ENCODE measurements around the gene MR1.
A peak's percentile ranks its signal among the peaks of the same experiment; 100 is the strongest.

MR1 gene

GRCh38 chr1:181086091-181086490 lies 52.3 kb downstream of the MR1 start:
- Histone ChIP-seq H3K9me3 (ENCODE audit: control insufficient read depth, insufficient read depth, low read depth, low read length) (no peaks in the 10 kb centered on the region), H3K36me3 (ENCODE audit: control insufficient read depth, insufficient read depth, low read length) (no peaks in the 10 kb centered on the region), H3K9ac (ENCODE audit: low read length) (no peak overlapping the region), H3K27me3 (ENCODE audit: control insufficient read depth, insufficient read depth, low read length) (peaks cover 34% of the 10 kb centered on the region), H3K4me1 (ENCODE audit: control insufficient read depth, insufficient read depth, low read length) (peaks cover 6% of the 10 kb centered on the region; the same call in 1 of the 2 replicates), H3K4me3 (ENCODE audit: low read depth, low read length) (no peak overlapping the region), H3K27ac (ENCODE audit: low read depth, low read length) (no peak overlapping the region)

- H3K4me3 ChIP-seq (ENCODE audit: low read depth, low read length): no peak overlapping the region
- no peak overlapping the region for H3K27ac ChIP-seq (ENCODE audit: low read depth, low read length)
Observed at GRCh38 chr1:181086926-181087325, 53.1 kb downstream of the MR1 start.

GRCh38 chr1:181087400-181087901 lies 53.7 kb downstream of the MR1 start:
- no peak overlapping the region for H3K27ac ChIP-seq (ENCODE audit: low read depth, low read length)
- no peak overlapping the region for H3K9ac ChIP-seq (ENCODE audit: low read length)
- H3K36me3 ChIP-seq (ENCODE audit: control insufficient read depth, insufficient read depth, low read length): no peaks in the 10 kb centered on the region
- H3K4me3 ChIP-seq (ENCODE audit: low read depth, low read length): no peak overlapping the region
- peaks cover 15% of the 10 kb centered on the region; the same call in 1 of the 2 replicates for H3K4me1 ChIP-seq (ENCODE audit: control insufficient read depth, insufficient read depth, low read length)
- no peaks in the 10 kb centered on the region for H3K9me3 ChIP-seq (ENCODE audit: control insufficient read depth, insufficient read depth, low read depth, low read length)
- peaks cover 45% of the 10 kb centered on the region for H3K27me3 ChIP-seq (ENCODE audit: control insufficient read depth, insufficient read depth, low read length)

More at GRCh38 chr1:181086926-181087325, 53.1 kb downstream of the MR1 start:
- Histone ChIP-seq H3K27me3 (ENCODE audit: control insufficient read depth, insufficient read depth, low read length) (peaks cover 42% of the 10 kb centered on the region), H3K4me1 (ENCODE audit: control insufficient read depth, insufficient read depth, low read length) (peaks cover 13% of the 10 kb centered on the region; the same call in 1 of the 2 replicates), H3K36me3 (ENCODE audit: control insufficient read depth, insufficient read depth, low read length) (no peaks in the 10 kb centered on the region), H3K9me3 (ENCODE audit: control insufficient read depth, insufficient read depth, low read depth, low read length) (no peaks in the 10 kb centered on the region), H3K9ac (ENCODE audit: low read length) (no peak overlapping the region)

GRCh38 chr1:181088079-181089016 lies 54.6 kb downstream of the MR1 start, which contains the start of gene IER5:
TSS of gene IER5 (plus strand) at chr1:181088700. CDS start at chr1:181088903, 203 bp downstream.
- Histone ChIP-seq H3K27me3 (ENCODE audit: control insufficient read depth, insufficient read depth, low read length) (peaks cover 45% of the 10 kb centered on the region), H3K36me3 (ENCODE audit: control insufficient read depth, insufficient read depth, low read length) (no peaks in the 10 kb centered on the region), H3K27ac (ENCODE audit: low read depth, low read length) (no peak within 1 kb of the TSS; the same call in 1 of the 2 replicates), H3K9me3 (ENCODE audit: control insufficient read depth, insufficient read depth, low read depth, low read length) (no peaks in the 10 kb centered on the region), H3K4me1 (ENCODE audit: control insufficient read depth, insufficient read depth, low read length) (peaks cover 15% of the 10 kb centered on the region; the same call in 1 of the 2 replicates), H3K4me3 (ENCODE audit: low read depth, low read length) (peak within 1 kb of the TSS; percentile 78), H3K9ac (ENCODE audit: low read length) (peak within 1 kb of the TSS; percentile 71)

GRCh38 chr1:181089017-181089675 lies 55.4 kb downstream of the MR1 start:
- peaks cover 19% of the 10 kb centered on the region; the same call in 1 of the 2 replicates for H3K4me1 ChIP-seq (ENCODE audit: control insufficient read depth, insufficient read depth, low read length)
- H3K27ac ChIP-seq (ENCODE audit: low read depth, low read length): no peak overlapping the region; the same call in 1 of the 2 replicates
- H3K36me3 ChIP-seq (ENCODE audit: control insufficient read depth, insufficient read depth, low read length): no peaks in the 10 kb centered on the region
- peaks cover 45% of the 10 kb centered on the region for H3K27me3 ChIP-seq (ENCODE audit: control insufficient read depth, insufficient read depth, low read length)
- H3K4me3 ChIP-seq (ENCODE audit: low read depth, low read length): peak overlapping the region; percentile 78
- no peaks in the 10 kb centered on the region for H3K9me3 ChIP-seq (ENCODE audit: control insufficient read depth, insufficient read depth, low read depth, low read length)
- peak overlapping the region; percentile 71 for H3K9ac ChIP-seq (ENCODE audit: low read length)

GRCh38 chr1:181089676-181090544 lies 56.1 kb downstream of the MR1 start:
- peak overlapping the region; percentile 71 for H3K9ac ChIP-seq (ENCODE audit: low read length)
- H3K4me3 ChIP-seq (ENCODE audit: low read depth, low read length): peak overlapping the region; percentile 78
- H3K27me3 ChIP-seq (ENCODE audit: control insufficient read depth, insufficient read depth, low read length): peaks cover 45% of the 10 kb centered on the region
- H3K27ac ChIP-seq (ENCODE audit: low read depth, low read length): no peak overlapping the region; the same call in 1 of the 2 replicates
- H3K9me3 ChIP-seq (ENCODE audit: control insufficient read depth, insufficient read depth, low read depth, low read length): no peaks in the 10 kb centered on the region
- peaks cover 24% of the 10 kb centered on the region for H3K4me1 ChIP-seq (ENCODE audit: control insufficient read depth, insufficient read depth, low read length)
- H3K36me3 ChIP-seq (ENCODE audit: control insufficient read depth, insufficient read depth, low read length): no peaks in the 10 kb centered on the region

GRCh38 chr1:181090641-181091126 lies 56.9 kb downstream of the MR1 start:
- H3K4me3 ChIP-seq (ENCODE audit: low read depth, low read length): peak overlapping the region; percentile 78
- peaks cover 51% of the 10 kb centered on the region for H3K27me3 ChIP-seq (ENCODE audit: control insufficient read depth, insufficient read depth, low read length)
- H3K36me3 ChIP-seq (ENCODE audit: control insufficient read depth, insufficient read depth, low read length): no peaks in the 10 kb centered on the region
- H3K27ac ChIP-seq (ENCODE audit: low read depth, low read length): no peak overlapping the region
- H3K4me1 ChIP-seq (ENCODE audit: control insufficient read depth, insufficient read depth, low read length): peaks cover 31% of the 10 kb centered on the region
- H3K9ac ChIP-seq (ENCODE audit: low read length): no peak overlapping the region
- no peaks in the 10 kb centered on the region for H3K9me3 ChIP-seq (ENCODE audit: control insufficient read depth, insufficient read depth, low read depth, low read length)

GRCh38 chr1:181091309-181092040 lies 57.7 kb downstream of the MR1 start:
- Histone ChIP-seq H3K4me1 (ENCODE audit: control insufficient read depth, insufficient read depth, low read length) (peaks cover 38% of the 10 kb centered on the region), H3K27ac (ENCODE audit: low read depth, low read length) (no peak overlapping the region), H3K36me3 (ENCODE audit: control insufficient read depth, insufficient read depth, low read length) (no peaks in the 10 kb centered on the region), H3K9me3 (ENCODE audit: control insufficient read depth, insufficient read depth, low read depth, low read length) (no peaks in the 10 kb centered on the region), H3K9ac (ENCODE audit: low read length) (no peak overlapping the region), H3K4me3 (ENCODE audit: low read depth, low read length) (peak overlapping the region; percentile 78), H3K27me3 (ENCODE audit: control insufficient read depth, insufficient read depth, low read length) (peaks cover 53% of the 10 kb centered on the region)

- peak overlapping the region; percentile 78; the same call in 1 of the 2 replicates for H3K4me3 ChIP-seq (ENCODE audit: low read depth, low read length)
- H3K27ac ChIP-seq (ENCODE audit: low read depth, low read length): no peak overlapping the region
- no peaks in the 10 kb centered on the region for H3K36me3 ChIP-seq (ENCODE audit: control insufficient read depth, insufficient read depth, low read length)
- H3K4me1 ChIP-seq (ENCODE audit: control insufficient read depth, insufficient read depth, low read length): peaks cover 44% of the 10 kb centered on the region
- H3K9me3 ChIP-seq (ENCODE audit: control insufficient read depth, insufficient read depth, low read depth, low read length): no peaks in the 10 kb centered on the region
- H3K27me3 ChIP-seq (ENCODE audit: control insufficient read depth, insufficient read depth, low read length): peaks cover 56% of the 10 kb centered on the region
- no peak overlapping the region for H3K9ac ChIP-seq (ENCODE audit: low read length)
Observed at GRCh38 chr1:181092056-181092455, 58.3 kb downstream of the MR1 start.

Data from HUES6 (cell line).